Body of pancreas (tissue), 4 donors: ENCODE measurements around the gene KCNJ6. TPM values are rescaled to one million over a fixed set of nuclear protein-coding genes. Genes with fewer than 3 reads are reported as not detected.

ENCODE experiments used
- ATAC-seq: fragments of 150-250 bp; one replicate; pipeline ENCODE4 v1.9.1; 2016
- DNase-seq, 4 donors: peaks; one replicate each; pipeline ENCODE4 v3.0.0-alpha.2; 2019
- H3K27ac ChIP-seq, 4 donors: fragments of 200-600 bp; sonication (generic); 1 replicate in 3 of 4; 2 replicates in 1 of 4; pipeline versions ENCODE4 v1.5.1 to v1.6.1; 2016 to 2019; ENCODE audit warnings: mild to moderate bottlenecking in 1 of 4, mixed read lengths in 1 of 4, moderate library complexity in 1 of 4
- H3K27me3 ChIP-seq, 2 donors: fragments of 200-600 bp; sonication (generic); one replicate each; pipeline ENCODE4 v1.6.0; 2016; ENCODE audit warnings: mild to moderate bottlenecking in 1 of 2
- H3K36me3 ChIP-seq, 2 donors: fragments of 200-600 bp; sonication (generic); replicated peaks in 1 of 2; 2 replicates each; pipeline ENCODE4 v1.5.1; 2016; ENCODE audit warnings: low read depth in 2 of 2; ENCODE audit not compliant: insufficient read depth in 1 of 2
- H3K4me1 ChIP-seq: fragments of 200-600 bp; sonication (generic); one replicate; pipeline ENCODE4 v1.6.0; 2016
- H3K4me3 ChIP-seq, 2 donors: fragments of 200-600 bp; sonication (generic); 1 replicate in 1 of 2; 2 replicates in 1 of 2; pipeline ENCODE4 v1.5.1; 2016 to 2019
- H3K9me3 ChIP-seq, 3 donors: fragments of 200-600 bp; sonication (generic); 1 replicate in 2 of 3; 2 replicates in 1 of 3; pipeline ENCODE4 v1.5.1; 2016
- CTCF ChIP-seq, 7 experiments: fragments of 450-650 bp in 4 of 7; fragments of 200-600 bp in 3 of 7; sonication (generic) in 3 of 7; IDR thresholded peaks; one replicate each; pipeline ENCODE4 v1.5.1; 2016 to 2019; ENCODE audit warnings: antibody characterized with exemption in 7 of 7
- POLR2A ChIP-seq, 3 donors: fragments of 450-650 bp; IDR thresholded peaks; one replicate each; pipeline ENCODE4 v1.6.1; 2016; ENCODE audit warnings: antibody characterized with exemption in 3 of 3, mild to moderate bottlenecking in 2 of 3
- WGBS, 2 donors: methylation state at CpG; one replicate each; pipeline ENCODE4 v1.1.5; 2017; 5-methylcytosine and 5-hydroxymethylcytosine counted together
- intact Hi-C: fragments of 100-400 bp; cut with DNase I; formaldehyde crosslinking; loops from one replicate; pipeline ENCODE4 v1.15.1; 2023
- total RNA-seq, 2 donors: library from RNA; depleted of rRNA; stranded (reverse); fragments of >200 nt; gene quantifications; one replicate each; pipeline ENCODE4 v1.1.0, GENCODE V29; 2016

The KCNJ6 gene
- total RNA-seq, 2 donors from 2014 or later = under 0.01 to 0.78 TPM

- Histone ChIP-seq H3K4me1 (no peaks in the 10 kb centered on the region), H3K9me3 (no peaks in the 10 kb centered on the region), H3K27ac (no peak overlapping the region), H3K4me3 (no peak overlapping the region), H3K27me3 (no peaks in the 10 kb centered on the region), H3K36me3 (no peaks in the 10 kb centered on the region)
- TF ChIP-seq POLR2A (IDR thresholded peaks at IDR 0.05) (no peak), CTCF (IDR thresholded peaks at IDR 0.05) (no peak)
- intact Hi-C loops = no loop called here
- WGBS, 2 donors = 18 to 19% methylated on average over 3 of the region's 3 CpGs
- no peak for DNase-seq
- no peak for ATAC-seq
Measured at GRCh38 chr21:37799211-37800056, 116.8 kb downstream of the KCNJ6 start.

GRCh38 chr21:37797403-37797802 is 118.9 kb downstream of the KCNJ6 start:
- Histone ChIP-seq H3K36me3 (no peaks in the 10 kb centered on the region), H3K4me3 (no peak overlapping the region), H3K9me3 (no peaks in the 10 kb centered on the region), H3K27ac (no peak overlapping the region), H3K27me3 (no peaks in the 10 kb centered on the region), H3K4me1 (no peaks in the 10 kb centered on the region)
- ATAC-seq = no peak
- no peak for DNase-seq
- intact Hi-C loops = no loop called here
- TF ChIP-seq CTCF (IDR thresholded peaks at IDR 0.05) (no peak), POLR2A (IDR thresholded peaks at IDR 0.05) (no peak)
- 43 to 44% methylated on average over 4 of the region's 4 CpGs for WGBS, 2 donors

DNA sequence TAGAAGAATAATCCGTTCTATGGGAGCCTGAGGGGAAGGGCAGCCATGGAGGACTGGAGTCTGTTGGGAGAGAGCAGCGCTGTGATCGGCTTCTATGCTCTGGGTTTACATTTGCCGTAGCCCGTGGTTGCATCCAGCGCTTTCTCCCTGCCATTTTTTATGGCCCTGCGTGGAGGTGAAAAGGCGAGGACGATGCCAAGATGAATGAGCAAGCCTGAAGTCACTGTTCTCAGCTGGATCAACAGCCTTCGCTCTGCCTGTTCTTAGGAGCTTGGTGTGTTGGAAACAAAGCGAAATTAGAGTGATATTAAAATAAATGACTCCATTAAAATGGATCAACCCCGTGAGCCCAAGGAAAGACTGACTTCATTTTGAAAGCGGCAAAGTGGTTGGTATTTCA is 120.2 kb downstream of the KCNJ6 start:
- H3K27ac ChIP-seq = no peak overlapping the region
- no peak overlapping the region for H3K4me3 ChIP-seq
- DNase-seq = no peak
- intact Hi-C loops = no loop called here
- TF ChIP-seq POLR2A (IDR thresholded peaks at IDR 0.05) = no peak
- TF ChIP-seq CTCF (IDR thresholded peaks at IDR 0.05) = no peak
- H3K9me3 ChIP-seq = no peaks in the 10 kb centered on the region
- WGBS, 2 donors = 84 to 85% methylated on average over 13 of the region's 13 CpGs
- H3K4me1 ChIP-seq = no peaks in the 10 kb centered on the region
- no peaks in the 10 kb centered on the region for H3K27me3 ChIP-seq
- no peaks in the 10 kb centered on the region for H3K36me3 ChIP-seq
- no peak for ATAC-seq

GRCh38 chr21:37793660-37794059 is 122.6 kb downstream of the KCNJ6 start:
- no peaks in the 10 kb centered on the region for H3K36me3 ChIP-seq
- intact Hi-C loops = no loop called here

More at GRCh38 chr21:37793660-37794059, 122.6 kb downstream of the KCNJ6 start:
- no peak for TF ChIP-seq POLR2A (IDR thresholded peaks at IDR 0.05)
- no peak for TF ChIP-seq CTCF (IDR thresholded peaks at IDR 0.05)
- Histone ChIP-seq H3K4me1 (no peaks in the 10 kb centered on the region), H3K27ac (no peak overlapping the region), H3K27me3 (no peaks in the 10 kb centered on the region), H3K4me3 (no peak overlapping the region), H3K9me3 (no peaks in the 10 kb centered on the region)
- no peak for DNase-seq
- 38 to 50% methylated on average over 1 of the region's 1 CpG for WGBS, 2 donors
- no peak for ATAC-seq
